Adrenal gland (tissue), 12 donors: ENCODE results near the gene HJV. TPM values are rescaled to one million over a fixed set of nuclear protein-coding genes. Genes with fewer than 3 reads are reported as not detected.

Experiments
- DNase-seq, 7 donors: peaks; one replicate each; pipeline ENCODE4 v3.0.0-alpha.2; 2019 to 2020
- H3K27ac ChIP-seq, 5 donors: fragments of 200-600 bp; sonication (generic) in 4 of 5; 1 replicate in 3 of 5; 2 replicates in 2 of 5; pipeline versions ENCODE4 v1.5.1 to v1.8.0; 2016 to 2020; ENCODE audit warnings: mild to moderate bottlenecking in 1 of 5
- H3K27me3 ChIP-seq: fragments of 200-600 bp; 2 replicates; pipeline ENCODE4 v1.8.0; 2021
- H3K36me3 ChIP-seq, 2 donors: fragments of 200-600 bp; replicated peaks in 1 of 2; 1 replicate in 1 of 2; 2 replicates in 1 of 2; pipeline versions ENCODE4 v1.5.1 to v1.8.0; 2018 to 2022
- H3K4me1 ChIP-seq, 2 donors: fragments of 200-600 bp; replicated peaks in 1 of 2; 1 replicate in 1 of 2; 2 replicates in 1 of 2; pipeline versions ENCODE4 v1.5.1 to v1.8.0; 2018 to 2021
- H3K4me3 ChIP-seq, 4 donors: fragments of 200-600 bp; sonication (generic) in 3 of 4; one replicate each; pipeline ENCODE4 v1.5.1; 2016 to 2018
- H3K9me3 ChIP-seq, 3 donors: fragments of 200-600 bp; sonication (generic) in 1 of 3; replicated peaks in 1 of 3; 1 replicate in 2 of 3; 2 replicates in 1 of 3; pipeline versions ENCODE4 v1.5.1 to v1.8.0; 2016 to 2021
- POLR2A ChIP-seq, 2 donors: fragments of 450-650 bp; IDR thresholded peaks; one replicate each; pipeline ENCODE4 v1.6.1; 2017; ENCODE audit warnings: antibody characterized with exemption in 2 of 2, mild to moderate bottlenecking in 2 of 2, moderate library complexity in 1 of 2
- WGBS, 4 donors: extraction: QIAGEN DNeasy Blood & Tissue Kit in 2 of 4; methylation state at CpG; one replicate each; pipeline versions ENCODE4 v1.1.5 to v1.1.7; 2013 to 2017; 5-methylcytosine and 5-hydroxymethylcytosine counted together
- intact Hi-C, 2 donors: fragments of 100-400 bp; cut with DNase I; formaldehyde crosslinking; loops; one replicate each; pipeline versions ENCODE4 v1.14.1 to v1.15.0; 2022 to 2023
- polyA plus RNA-seq, 3 donors: library from polyadenylated mRNA; stranded (reverse); fragments of 200-250 nt in 2 of 3; fragments of 350-450 nt in 1 of 3; fragmentation: Illumina TruSeq in 1 of 3; extraction: RNeasy Lipid Tissue Mini Kit (QIAGEN cat#74804) in 1 of 3; gene quantifications; one replicate each; pipeline ENCODE4 v1.2.3, GENCODE V29; 2013 to 2014
- total RNA-seq, 9 donors: library from RNA; depleted of rRNA in 4 of 9; stranded (reverse); fragments of >200 nt in 4 of 9; fragments of 120-200 nt in 1 of 9; fragmentation: NEBNext Ultra II Directional in 1 of 9; extraction: Animal tissue kit (Norgen Biotek cat#: 25700) in 1 of 9; gene quantifications; one replicate each; pipeline versions ENCODE4 v1.1.0 to v1.2.4, GENCODE V29; 2013 to 2023
- TF ChIP-seq, protein P1 (sequence below), 6 experiments: fragments of 450-650 bp in 4 of 6; fragments of 200-600 bp in 2 of 6; sonication (generic) in 1 of 6; IDR thresholded peaks; 1 replicate in 5 of 6; 2 replicates in 1 of 6; pipeline versions ENCODE4 v1.5.1 to v1.8.0; 2016 to 2021; ENCODE audit warnings: antibody characterized with exemption in 6 of 6, mild to moderate bottlenecking in 2 of 6, moderate library complexity in 1 of 6
- donor health status: healthy with polysubstance abuse.
- donor health status: Bipolar disorder and iron deficiency.
- donor health status: DM: yes; HTN: yes; CAD: no.
- donor health status: DM: no; HTN: no; CAD: no.
- donor health status: DM: no; HTN: no; CAD: no.
- donor health status: DM: yes; HTN: yes; CAD: no.

The HJV gene
- total and polyA plus RNA-seq, 12 donors: 0.07 to 1.7 (median 0.23) TPM; not detected in 4

DNA sequence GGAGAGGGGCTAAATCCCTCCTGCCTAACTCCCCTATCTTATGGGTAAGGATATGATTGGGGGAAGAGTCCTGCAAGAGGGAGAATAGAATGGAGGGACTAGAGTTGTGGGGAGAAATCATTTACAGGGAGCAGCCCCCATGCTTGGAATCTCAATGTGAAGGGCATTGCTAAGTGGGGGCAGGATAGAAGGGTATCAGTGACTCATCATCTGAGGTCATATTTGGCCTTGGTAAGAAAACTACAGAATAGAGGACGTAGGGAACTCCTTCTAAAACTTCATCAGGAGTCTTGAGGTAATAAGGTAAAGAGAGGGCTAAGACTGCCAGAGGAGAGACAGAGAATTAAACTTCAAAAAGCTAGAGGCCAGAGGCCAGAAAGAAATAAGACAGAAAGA, 487 bp downstream of the HJV start:
- Histone ChIP-seq H3K4me3 (no peak overlapping the region), H3K4me1 (no peaks in the 10 kb centered on the region), H3K27me3 (peaks cover 15% of the 10 kb centered on the region), H3K9me3 (no peaks in the 10 kb centered on the region), H3K27ac (no peak overlapping the region), H3K36me3 (no peaks in the 10 kb centered on the region)
- DNase-seq: no peak
- 27 to 47% (median 38%) methylated on average over 1 of the region's 1 CpG for WGBS, 4 donors
- intact Hi-C loops: no loop called here
- TF ChIP-seq, protein P1, sequence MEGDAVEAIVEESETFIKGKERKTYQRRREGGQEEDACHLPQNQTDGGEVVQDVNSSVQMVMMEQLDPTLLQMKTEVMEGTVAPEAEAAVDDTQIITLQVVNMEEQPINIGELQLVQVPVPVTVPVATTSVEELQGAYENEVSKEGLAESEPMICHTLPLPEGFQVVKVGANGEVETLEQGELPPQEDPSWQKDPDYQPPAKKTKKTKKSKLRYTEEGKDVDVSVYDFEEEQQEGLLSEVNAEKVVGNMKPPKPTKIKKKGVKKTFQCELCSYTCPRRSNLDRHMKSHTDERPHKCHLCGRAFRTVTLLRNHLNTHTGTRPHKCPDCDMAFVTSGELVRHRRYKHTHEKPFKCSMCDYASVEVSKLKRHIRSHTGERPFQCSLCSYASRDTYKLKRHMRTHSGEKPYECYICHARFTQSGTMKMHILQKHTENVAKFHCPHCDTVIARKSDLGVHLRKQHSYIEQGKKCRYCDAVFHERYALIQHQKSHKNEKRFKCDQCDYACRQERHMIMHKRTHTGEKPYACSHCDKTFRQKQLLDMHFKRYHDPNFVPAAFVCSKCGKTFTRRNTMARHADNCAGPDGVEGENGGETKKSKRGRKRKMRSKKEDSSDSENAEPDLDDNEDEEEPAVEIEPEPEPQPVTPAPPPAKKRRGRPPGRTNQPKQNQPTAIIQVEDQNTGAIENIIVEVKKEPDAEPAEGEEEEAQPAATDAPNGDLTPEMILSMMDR (IDR thresholded peaks at IDR 0.05): no peak
- TF ChIP-seq POLR2A (IDR thresholded peaks at IDR 0.05): no peak

DNA sequence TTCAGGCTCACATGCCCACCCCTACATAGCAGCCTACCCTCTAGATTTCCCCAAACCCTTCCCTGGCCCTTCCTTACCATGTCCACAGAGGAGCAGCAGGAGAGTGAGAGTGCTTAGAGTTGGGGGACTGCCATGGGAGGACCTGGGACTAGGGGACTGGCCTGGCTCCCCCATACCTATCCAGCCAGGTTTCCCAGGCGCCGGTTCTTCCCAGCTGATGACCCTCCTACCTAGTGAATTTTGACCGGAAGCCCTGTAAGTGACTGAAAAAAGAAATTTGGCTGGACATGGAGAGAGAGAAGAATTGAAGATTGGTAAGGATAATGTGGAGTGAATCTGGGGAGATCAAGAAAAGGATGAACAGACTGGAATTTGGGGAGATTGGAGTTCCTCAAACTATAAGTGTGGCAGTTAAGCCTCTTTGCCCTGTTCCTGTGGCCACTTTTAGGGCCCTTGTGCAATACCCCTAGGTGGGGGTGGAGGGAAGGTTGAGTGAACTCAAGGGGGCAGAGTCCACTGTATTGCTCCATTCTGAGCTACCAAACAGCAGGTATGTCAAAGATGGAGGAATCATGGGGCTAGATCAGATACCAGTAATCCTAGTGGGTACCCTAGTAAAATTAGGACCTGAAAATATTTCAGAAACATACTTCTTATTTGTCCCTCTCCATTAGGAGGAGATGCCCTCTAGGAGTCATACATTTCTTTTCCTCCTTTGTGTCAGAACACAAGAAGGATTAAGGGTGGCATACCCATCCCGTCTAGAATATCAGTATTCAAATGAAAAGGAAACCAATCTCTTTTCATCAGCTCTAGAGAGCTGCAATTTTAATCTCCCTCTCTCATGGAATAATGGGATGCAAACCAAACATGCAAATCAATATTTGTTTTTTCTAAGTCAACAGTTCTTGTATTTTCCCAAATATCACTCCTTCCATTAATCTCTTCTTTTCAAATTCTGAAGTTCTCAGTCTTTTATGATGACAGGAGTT, 1.2 kb downstream of the HJV start:
- Histone ChIP-seq H3K27ac (no peak overlapping the region), H3K36me3 (no peaks in the 10 kb centered on the region), H3K4me3 (no peak overlapping the region), H3K27me3 (peaks cover 15% of the 10 kb centered on the region), H3K4me1 (no peaks in the 10 kb centered on the region), H3K9me3 (no peaks in the 10 kb centered on the region)
- WGBS, 4 donors: 86 to 93% (median 89%) methylated on average over 4 of the region's 4 CpGs
- no peak for TF ChIP-seq POLR2A (IDR thresholded peaks at IDR 0.05)
- TF ChIP-seq, protein P1 (IDR thresholded peaks at IDR 0.05): no peak
- intact Hi-C loops: no loop called here
- no peak for DNase-seq

DNA sequence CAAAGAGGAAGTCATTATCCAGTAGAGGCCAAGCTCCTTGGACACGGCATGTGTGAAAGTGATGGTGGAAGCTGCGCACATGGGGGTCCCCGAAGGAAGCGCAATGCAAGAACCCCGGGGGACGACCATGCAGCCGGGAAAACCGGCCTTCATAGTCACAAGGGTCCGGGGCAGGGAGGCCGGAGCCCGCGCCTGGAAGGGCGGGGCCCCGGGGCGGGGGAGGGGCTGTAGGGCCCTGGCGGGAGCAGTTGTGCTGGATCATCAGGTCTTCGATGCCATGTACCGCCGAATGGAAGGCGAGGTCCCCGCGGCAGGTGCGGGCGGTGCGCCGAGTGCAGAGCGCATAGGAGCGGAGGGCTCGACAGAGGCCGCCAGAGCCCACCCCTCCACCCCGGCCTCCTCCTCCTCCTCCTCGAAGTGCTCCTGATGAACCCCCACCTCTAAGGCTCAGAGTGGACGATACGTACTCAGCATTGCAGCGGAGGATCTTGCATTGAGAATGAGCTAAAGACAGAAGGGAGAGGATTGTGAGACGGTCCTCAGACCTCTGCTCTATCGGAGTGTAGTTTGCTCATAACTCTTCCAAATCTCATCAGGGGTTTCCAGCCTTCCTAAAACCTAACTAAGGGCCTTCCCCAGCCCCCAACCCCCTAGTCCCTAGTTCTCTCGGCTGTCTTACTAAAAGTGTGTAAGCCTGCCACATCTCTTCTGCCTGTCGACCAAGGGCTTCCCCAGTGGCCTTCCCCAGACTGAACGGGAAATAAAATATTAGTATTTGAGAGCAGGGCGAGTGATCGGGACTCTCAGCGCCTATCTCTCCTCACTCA, 2.1 kb downstream of the HJV start:
- intact Hi-C loops: no loop called here
- no peak for DNase-seq
- Histone ChIP-seq H3K4me3 (peak overlapping the region in 1 of 4 donors; percentile 11), H3K27me3 (peaks cover 15% of the 10 kb centered on the region), H3K9me3 (no peaks in the 10 kb centered on the region), H3K4me1 (no peaks in the 10 kb centered on the region), H3K36me3 (no peaks in the 10 kb centered on the region), H3K27ac (no peak overlapping the region)
- WGBS, 4 donors: 27 to 34% (median 29%) methylated on average over 37 to 43 of the region's 43 CpGs
- TF ChIP-seq, protein P1 (IDR thresholded peaks at IDR 0.05): no peak
- TF ChIP-seq POLR2A (IDR thresholded peaks at IDR 0.05): no peak

DNA sequence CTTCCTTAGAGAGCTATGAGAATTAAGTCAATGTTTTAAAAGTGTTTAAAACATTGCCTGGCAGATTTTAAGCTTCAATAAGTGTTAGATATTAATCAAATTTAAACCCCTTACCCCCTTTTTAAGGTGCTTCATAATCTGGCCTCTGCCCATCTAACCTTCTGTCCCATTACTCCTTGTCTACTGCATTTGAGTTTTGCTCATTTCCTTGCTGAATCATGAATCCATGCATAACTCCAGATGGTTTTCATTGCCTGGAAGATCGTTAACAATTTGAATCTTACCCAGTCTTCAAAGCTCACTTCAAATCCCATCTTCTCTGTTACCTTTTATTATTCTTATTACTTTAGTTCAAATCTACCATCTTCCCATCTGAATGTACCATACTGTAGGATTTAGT, 4.6 kb downstream of the HJV start:
- intact Hi-C loops: no loop called here
- no peak for DNase-seq
- H3K36me3 ChIP-seq: no peaks in the 10 kb centered on the region
- no peak overlapping the region for H3K4me3 ChIP-seq
- H3K4me1 ChIP-seq: peaks cover 0 to 5% of the 10 kb centered on the region in 2 donors
- 70 to 77% (median 76%) methylated on average over 1 of the region's 1 CpG for WGBS, 4 donors
- no peak for TF ChIP-seq POLR2A (IDR thresholded peaks at IDR 0.05)
- TF ChIP-seq, protein P1 (IDR thresholded peaks at IDR 0.05): no peak
- no peak overlapping the region for H3K27ac ChIP-seq
- H3K27me3 ChIP-seq: peaks cover 15% of the 10 kb centered on the region
- H3K9me3 ChIP-seq: no peaks in the 10 kb centered on the region
